Measurements from ENCODE around the gene PRRC2A.
"Not testable (repeated sequence)": the region's sequence is repeated elsewhere in the genome, so short reads cannot be mapped to it uniquely, and the experiment has no call there.

PRRC2A gene

DNA sequence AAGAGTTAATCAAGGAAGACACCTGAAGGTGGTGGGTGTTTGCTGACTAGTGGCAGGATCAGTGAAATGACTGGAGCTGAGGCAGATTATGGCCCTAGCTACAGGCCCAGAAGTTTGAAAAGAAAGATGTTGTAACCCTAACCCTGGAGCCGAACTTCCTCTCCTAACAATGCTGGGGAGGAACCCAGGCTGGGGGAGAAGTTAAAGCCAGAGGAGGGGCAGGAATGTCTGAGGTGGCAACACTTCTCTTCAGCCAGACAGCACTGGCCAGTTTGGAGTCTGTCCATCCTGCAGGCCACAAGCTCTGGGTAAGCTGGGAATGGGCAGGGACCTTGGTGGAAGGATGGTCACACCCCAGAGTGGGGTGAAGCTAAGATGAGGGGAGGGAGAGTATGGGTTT, 34.5 kb upstream of the PRRC2A start, which contains the start of gene LST1:
Gene LST1, plus strand, starts transcription at position 270 of the 400 bp plus-strand sequence. CDS start 1,023 bp downstream, outside the sequence.
- no peak for DNase-seq

DNA sequence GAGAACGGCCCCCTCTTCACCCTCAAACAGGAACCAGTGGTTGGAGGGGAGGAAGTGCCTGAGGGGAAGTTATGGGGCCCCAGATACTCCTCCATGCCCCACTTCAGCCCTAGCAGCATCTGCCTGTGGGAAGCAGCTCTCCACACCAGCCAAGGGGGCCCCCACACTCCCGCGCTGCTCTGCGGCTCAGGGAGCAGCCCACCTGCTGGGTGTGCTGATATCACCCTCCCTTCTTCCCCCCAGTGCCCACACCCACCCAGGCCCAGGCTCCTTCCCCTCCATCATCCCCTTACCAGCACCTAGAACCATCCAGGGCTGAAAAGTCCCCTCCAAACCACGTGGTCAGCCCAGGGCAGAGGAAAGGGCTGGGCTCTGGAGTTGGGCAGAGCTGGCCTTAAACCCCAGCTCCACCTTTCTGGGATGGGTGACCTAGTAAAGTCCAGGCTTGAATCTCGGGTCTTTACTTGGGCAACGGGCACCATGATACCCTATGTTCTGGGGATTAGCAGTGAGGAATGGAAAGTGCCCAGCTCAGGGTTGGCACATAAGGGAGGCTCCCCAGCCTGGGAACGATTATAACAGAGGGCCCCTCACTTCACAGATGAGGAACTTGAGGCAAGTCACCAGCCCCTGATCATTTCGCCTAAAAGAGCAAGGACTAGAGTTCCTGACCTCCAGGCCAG, 33.8 kb upstream of the PRRC2A start:
- peak; percentile 54 for DNase-seq

DNA sequence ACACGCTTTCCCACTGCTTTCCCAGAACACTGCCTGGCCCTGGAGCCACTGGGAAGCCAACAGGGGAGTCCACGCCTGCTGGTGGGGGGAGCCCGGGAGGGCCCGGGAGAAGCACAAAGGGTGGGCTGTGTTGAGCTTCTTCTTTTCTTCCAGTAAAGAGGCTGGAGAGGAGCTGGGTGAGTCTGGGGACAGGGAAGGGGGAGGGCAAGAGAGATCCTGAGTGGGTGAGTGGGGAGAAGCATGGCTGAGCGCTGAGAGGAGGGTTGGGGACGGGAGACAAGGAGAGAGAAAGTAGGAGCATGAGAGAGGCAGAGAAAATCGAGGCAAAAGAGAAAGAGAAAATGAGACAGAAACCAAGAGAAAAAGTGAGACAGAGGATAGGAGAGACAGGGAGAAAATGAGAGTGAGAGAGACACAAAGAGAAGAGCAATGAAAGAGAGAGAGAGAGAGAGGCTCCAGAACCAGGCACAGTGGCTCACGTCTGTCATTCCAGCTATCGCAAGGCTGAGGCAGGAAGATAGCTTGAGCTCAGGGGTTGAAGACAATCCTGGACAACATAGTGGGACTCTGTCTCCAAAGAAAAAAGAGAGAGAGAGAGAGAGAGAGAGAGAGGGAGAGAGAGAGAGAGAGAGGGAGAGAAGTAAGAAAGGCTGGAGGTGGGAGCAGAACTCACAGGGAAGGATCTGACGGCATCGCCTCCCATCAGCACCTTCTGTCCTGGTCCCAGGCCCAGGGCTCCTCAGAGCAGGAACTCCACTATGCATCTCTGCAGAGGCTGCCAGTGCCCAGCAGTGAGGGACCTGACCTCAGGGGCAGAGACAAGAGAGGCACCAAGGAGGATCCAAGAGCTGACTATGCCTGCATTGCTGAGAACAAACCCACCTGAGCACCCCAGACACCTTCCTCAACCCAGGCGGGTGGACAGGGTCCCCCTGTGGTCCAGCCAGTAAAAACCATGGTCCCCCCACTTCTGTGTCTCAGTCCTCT, 32.4 kb upstream of the PRRC2A start:
- DNase-seq, result no peak

DNA sequence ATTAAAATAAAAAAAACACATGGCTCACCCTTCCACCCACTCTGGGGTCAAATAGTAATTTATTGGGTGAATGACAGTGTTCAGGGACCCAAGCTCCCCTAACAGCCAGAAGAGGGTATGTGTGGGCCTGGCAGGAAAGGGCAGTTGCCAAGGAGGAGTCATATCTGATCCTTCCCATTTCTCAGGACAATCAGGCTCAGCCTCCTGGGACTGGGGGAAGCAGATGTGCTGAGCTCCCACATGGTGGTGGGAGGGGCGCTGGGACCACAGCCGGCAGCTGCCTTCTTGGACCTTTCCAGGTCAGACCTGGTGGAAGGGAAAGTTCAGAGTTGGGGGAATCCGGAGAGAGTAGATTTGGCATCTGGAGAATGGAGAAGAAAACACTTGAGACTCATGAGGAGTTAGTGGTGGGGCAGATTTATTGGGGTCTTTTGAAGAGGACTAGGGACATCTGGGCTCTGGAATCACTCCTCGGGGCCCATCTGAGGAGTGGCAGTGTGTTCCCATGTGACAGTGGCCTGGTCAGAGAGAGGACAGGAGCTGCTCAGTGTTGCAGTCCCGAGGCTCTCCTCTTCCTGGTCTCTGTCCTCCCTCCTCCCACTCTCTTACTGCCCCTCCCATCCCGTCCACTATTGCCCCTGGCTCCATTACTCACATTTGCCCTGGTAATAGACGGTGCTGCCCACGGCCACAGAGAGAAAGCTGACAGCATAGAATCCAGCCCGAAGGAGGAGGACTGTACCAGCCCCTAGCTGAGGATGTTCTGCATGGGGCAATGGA, 31.5 kb upstream of the PRRC2A start:
- no peak for DNase-seq

DNA sequence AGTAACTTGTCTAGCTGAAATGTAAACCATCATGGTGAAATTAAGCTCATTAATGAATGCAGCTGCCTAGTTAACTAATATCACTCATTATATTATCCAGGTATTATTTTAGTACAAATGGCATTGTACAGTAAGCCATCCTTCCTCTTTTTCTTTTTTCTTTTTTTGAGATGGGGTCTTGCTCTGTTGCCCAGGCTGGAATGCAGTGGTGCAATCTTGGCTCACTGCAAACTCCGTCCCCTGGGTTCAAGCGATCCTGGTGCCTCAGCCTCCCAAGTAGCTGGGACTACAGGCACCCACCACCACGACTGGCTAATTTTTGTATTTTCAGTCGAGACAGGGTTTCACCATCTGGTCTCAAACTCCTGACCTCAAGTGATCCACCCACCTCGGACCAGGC, 29.8 kb upstream of the PRRC2A start:
- not testable (repeated sequence) for DNase-seq

DNA sequence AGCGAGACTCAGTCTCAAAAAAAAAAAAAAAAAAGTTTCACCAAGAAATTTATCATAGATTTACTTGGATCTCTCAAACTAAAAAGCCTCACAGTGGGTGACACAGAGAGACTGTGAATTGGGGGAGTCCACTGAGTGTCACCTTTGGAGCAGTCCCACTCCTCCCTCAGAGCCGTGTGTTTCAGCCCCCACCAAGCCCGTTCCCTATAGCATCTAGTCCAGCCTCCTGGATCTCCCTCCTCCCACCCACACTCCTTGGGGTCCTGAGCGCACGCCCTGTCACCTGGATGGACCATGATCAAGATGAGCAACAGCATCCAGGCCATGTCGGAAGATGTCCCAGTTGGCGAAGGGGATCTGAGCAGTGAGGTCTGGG, 28.1 kb upstream of the PRRC2A start:
- DNase-seq, result no peak

DNA sequence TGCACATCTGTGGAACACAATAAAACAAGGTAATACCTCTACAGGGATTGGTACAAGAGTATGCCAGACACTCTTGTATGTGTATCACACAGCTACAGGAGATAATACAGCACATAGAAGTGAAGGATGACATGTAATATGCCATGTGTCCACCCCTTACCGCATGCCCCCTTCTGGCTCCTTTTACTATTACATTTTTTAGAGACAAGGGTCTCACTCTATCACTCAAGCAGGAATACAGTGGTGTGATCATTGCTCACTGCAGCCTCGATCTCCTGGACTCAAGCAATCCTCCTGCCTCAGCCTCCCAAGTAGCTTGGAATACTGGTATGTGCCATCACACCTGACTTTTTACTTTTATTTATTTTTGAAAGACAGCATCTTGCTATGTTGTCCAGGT, 23.5 kb upstream of the PRRC2A start:
- DNase-seq, result peak; percentile 85

DNA sequence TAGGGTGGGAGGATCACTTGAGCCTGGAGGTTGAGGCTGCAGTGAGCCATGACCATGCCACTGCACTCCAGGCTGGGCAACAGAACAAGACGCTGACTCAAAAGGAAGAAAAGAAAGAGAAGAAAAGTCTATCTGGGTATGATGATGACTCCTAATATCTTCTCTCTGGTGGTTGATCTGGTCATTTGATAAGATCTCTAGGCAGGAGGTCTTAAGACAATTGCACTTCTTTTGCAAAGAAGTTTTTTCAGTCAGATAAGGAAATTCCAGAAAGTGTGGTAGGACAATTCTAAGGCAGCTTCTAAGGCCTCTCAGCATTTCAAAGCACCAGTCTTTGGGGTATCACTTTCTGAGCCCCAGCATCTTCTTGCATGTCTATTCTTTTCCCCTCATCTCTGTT, 13.2 kb upstream of the PRRC2A start:
- DNase-seq, result no peak

DNA sequence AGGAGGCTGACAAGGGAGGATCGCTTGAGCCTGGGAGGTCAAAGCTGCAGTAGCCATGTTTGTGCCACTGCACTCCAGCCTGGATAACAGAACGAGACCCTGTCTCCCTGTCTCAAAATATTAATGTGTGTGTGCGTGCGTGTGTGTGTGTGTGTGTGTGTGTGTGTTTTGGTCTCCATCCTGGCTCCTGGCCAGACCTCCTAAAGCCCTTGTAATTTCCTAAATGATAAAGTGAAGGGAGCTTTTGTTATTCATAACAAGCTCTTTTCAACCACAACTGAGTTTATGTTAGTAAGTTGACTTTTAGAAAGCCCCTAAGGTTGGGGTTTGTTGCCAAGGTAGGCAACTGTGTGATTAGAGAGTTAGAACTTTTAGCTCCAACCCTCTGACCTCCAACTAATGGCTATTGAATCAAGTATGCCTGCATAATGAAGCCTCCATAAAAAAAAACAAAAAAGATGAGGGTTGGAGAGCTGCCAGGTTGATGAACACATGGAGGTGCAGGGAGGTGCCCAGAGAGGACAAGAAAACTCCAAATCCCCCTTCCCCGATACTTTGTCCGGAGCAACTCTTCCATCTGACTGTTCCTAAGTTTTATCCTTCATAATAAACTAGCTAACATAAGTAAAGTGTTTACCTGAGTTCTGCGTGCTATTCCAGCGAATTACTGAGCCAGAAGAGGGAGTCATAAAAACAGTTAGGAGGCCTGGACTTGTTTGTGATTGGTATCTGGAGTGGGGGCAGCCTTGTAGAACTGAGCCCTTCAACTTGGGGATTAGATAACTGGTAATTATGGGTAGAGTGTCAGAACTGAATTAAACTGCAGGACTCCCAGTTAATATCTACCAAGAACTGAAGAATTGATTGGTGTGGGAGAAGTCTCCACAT, 10.8 kb upstream of the PRRC2A start:
- DNase-seq, result no peak

DNA sequence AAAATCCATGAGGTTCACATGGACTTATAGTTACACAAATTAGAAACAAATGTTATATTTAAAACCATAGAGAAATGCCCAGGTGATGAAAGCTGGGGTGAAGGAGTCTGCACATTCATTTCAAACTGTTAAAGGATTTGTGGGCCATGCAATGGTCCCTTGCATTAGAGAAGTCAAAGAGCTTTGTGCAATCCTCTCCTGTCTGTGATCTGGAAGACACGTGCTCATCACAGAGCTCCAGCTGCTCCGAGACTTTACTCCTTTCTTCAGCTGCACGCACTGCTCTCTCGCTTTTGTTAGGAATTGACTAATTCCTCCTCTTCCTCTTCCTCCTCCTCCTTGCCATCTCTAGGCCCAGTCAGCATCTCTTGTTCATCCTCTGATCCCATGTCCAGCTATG, 9.5 kb upstream of the PRRC2A start:
- DNase-seq, result no peak

DNA sequence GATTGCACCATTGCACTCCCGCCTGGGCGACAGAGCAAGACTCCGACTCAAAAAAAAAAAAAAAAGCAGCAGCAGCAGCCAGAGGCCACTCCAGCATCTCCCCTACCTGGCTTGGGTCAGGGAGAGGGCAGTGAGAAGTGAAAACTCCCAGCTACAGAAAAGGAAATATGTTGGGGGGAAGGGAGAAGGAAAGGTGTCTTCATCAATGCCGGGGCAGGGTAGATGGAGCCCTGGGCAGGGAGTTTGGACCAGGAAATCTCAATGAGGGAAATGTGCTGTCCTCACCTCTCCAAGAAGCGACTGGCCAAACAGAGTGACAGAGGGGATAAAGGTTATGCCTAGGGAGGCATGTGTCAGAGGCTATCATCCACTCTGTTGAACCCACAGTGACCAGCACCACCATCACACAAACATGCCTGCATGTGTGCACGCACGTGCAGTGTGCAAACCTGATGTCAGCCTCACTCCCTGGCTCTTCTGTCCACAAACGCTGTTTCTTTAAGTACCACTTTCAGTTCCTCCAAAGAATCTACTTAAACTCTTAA, 6.4 kb upstream of the PRRC2A start:
- DNase-seq, result no peak

DNA sequence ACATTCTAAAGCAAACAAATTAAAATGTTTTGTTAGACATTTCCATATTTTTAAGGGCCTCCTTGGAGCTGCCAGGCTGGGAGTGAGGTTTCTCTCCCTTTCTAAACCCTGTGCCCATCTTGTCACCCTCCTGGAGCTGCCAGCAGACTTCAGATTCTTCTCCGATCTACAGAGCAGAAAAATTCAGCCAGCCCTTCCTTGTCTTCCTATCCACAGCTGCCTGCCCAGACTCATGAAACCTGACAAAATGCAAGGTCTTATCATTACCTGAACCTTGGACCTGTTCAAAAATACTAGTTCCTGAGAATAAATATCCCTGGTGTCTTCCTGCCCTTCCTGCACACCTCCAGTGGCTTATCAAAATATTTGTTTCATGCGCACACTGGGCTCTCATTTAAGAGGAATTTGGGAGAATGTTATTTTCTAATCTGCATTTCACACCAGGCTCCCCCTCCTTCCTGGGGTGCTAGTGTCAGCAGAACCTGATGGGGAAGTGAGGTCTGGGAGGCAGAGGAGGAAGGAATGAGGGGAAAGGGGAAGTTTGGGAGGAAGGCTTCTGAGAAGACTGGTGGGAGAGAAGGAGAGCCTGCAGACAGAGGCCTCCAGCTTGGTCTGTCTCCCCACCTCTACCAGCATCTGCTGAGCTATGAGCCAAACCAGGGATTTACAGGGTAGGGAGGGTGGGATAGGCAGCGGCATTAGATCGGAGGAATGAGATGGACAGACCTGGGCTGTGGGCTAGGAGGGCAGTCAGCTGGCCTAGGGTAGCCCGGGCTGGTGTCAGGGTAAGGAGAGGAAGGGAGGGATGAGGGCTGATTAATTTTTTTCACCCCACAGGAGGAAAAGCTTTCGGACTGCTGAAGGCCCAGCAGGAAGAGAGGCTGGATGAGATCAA, 5.6 kb upstream of the PRRC2A start, which contains the start of gene AIF1:
Gene AIF1, plus strand, starts transcription at position 551 of the 895 bp plus-strand sequence. Its CDS starts 96 bp downstream, at position 647.
- DNase-seq, result no peak

DNA sequence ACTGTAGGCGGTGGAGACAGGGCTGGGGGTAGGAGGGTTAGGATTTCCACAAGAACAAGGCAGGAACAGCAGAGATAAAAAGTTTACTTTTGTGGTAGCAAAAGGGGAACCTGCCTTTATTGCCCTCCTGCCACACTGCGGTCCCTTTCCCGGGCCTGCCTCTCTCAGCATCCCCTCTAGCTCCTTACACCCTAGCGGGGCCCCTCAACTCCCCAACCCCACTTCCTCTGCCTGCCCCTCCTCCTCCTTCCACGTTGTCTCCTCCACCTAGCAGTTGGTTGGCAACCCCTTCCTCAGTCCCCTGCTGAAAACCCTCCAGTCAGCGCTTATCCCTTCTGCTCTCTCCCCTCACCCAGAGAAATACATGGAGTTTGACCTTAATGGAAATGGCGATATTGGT, 4.8 kb upstream of the PRRC2A start:
- DNase-seq, result no peak

DNA sequence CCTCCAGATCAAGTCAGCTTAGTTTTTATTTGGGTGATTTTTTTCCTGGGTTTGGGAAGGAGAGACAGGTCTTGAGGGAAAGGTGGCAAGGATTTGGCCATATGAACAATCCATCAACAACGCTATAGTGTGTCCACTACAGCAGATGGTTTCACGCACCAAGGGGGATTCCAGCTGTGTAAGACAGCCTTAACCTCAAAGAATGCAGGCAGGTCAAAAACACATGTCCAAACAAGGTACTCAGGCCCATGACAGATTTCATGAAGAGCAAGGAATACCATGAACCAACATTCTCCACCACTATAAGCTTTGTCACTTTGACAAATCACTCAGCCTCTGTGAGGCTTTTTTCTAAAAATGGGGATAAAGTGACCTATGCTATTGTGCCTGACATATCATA, 3.5 kb upstream of the PRRC2A start:
- DNase-seq, result no peak

DNA sequence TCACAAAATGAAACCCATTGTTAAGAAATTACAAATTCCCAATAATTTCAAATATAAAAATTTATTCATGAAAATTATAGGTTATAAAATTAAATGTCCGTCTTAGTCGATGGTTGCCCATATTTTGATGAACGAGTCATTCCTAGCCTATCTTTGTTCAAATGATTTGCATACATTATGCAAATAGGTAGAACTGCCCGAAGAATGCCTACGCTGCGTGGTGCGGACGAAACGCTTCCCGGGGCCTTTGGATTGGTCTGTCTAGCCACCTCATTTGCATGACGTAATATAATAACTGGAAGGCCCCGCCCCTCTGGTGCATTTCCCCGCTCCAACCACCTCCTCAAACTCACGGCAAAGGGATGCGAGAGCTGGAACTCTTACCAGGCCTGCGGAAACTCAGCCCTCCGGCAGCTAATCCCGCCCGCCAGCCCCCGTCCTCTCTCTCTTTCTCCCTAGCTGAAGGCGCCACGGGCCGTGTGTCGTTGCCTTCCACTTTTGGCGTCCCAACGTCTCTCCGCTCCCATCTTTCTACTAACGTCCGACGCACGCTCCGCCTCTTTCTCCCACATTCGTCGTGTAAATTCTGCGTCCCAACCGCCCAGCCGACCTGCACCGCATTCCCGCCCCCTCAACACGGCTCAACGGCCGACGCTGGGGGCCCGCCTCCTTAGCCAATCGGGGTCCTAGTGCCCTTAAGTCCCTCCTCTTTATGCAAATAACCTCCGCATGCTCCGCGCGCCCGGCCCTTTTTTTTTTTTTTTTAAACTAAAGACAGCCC, 520 bp upstream of the PRRC2A start:
- peak; percentile 99 for DNase-seq

DNA sequence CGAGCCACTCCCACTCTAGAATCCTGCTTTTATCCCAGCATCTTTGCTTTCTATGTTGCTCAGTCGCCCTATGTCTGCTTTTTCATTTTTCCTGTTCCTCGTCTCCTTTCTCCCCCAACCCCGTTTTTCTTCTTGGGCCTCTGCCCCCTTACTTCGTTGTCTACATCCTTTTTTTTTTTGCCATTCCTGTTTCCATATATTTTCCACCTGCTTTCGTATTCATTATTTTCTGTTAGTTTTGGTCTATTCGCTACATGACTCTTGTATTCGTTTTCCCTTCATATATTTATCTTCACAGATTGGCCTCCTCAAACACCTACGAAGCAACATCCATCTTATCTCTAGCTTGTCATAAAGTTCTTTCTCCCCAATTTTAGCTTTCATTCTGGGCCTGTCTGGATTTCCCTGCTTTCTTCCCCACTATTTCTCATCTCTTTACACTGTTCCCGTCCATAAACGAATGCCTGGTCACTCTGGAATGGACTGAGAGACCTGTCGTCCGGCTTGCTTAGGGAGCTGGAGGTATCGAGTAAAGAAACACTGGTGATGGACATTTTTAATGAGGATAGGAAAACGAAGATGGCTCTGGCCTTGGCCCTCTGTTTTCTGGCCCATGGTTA, 915 bp downstream of the PRRC2A start:
- no peak for DNase-seq

DNA sequence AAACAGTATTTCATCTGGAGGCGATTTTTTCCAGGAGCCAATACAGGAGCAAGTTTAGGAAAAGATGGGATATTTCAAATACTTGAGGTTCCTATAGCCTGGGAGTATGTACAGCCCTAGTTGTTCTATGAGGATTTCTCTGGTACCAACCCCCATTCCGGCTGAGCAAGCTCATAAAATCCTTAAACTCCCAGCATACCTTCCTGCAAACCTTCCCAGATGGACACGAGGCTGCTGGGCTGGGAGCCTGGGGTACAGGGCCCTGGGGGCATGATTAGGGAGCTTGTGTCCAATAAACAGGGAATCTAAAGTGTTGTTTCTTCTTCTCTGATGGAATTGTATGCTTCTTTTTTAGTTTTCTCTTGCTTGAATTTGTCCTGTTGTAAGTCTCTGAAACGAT, 1.5 kb downstream of the PRRC2A start:
- no peak for DNase-seq

DNA sequence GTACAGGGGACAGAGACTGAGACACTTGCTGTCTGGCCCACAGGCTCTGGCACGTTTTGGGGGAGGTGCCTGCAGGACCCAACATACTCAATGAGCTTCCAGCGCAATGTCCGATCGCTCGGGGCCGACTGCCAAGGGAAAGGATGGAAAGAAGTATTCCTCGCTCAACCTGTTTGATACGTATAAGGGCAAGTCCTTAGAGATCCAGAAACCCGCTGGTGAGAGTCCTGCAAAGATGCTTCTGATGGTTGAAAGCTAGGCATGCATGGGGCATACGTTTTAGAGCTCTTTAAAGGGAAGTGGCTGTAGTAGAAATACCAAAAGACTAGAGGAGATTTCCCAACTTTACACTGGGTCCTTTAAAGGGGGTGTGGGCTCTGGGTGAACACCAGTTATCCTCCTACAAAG, 2.2 kb downstream of the PRRC2A start:
- DNase-seq, result no peak

DNA sequence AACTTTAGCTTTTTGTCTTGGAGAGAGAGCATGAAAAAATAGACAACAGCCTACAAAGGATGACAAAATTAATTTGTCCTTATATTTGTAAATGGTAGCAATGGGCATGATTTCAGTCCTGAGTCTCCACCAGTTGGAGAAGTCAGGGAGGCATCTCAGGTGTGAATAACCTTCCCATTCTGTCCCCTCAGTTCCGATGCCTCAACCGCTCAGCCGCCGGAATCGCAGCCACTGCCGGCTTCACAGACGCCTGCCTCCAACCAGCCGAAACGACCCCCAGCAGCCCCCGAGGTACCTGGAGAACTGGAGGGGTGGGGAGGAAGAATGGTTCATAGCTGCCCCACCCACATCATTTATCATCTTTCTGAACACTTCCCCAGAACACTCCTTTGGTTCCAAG, 3.6 kb downstream of the PRRC2A start:
- DNase-seq, result no peak
